ENCODE measurements around the gene SLC44A3. TPM values are rescaled to one million over a fixed set of nuclear protein-coding genes. Genes with fewer than 3 reads are reported as not detected.

SLC44A3 gene
- total RNA-seq, 2 donors from 2014 or later: 5.5 to 6.3 TPM

GRCh38 chr1:94926126-94926914 lies 106.2 kb downstream of the SLC44A3 start:
- TF ChIP-seq CTCF (conservative IDR thresholded peaks at IDR 0.05): peak; percentile 76
- Histone ChIP-seq H3K9me3 (ENCODE audit: control insufficient read depth, low read length) (no peaks in the 10 kb centered on the region), H3K27me3 (ENCODE audit: control insufficient read depth, insufficient read depth, low read length, poor library complexity, severe bottlenecking) (no peaks in the 10 kb centered on the region), H3K4me1 (ENCODE audit: control insufficient read depth, insufficient read depth, low read length) (peaks cover 16% of the 10 kb centered on the region), H3K36me3 (ENCODE audit: control insufficient read depth, insufficient read depth, low read length) (peaks cover 30% of the 10 kb centered on the region), H3K27ac (ENCODE audit: low read depth, low read length) (peak overlapping the region; percentile 100), H3K9ac (ENCODE audit: extremely low read depth, low read length, poor library complexity, severe bottlenecking) (peak overlapping the region; percentile 100), H3K4me3 (ENCODE audit: low read length) (peak overlapping the region; percentile 99)
- Mint-ChIP-seq H3K27ac (peak overlapping the region; percentile 100), H3K4me1 (peaks cover 54% of the 10 kb centered on the region), H3K36me3 (ENCODE audit: low read depth) (peaks cover 20% of the 10 kb centered on the region), H3K9me3 (no peaks in the 10 kb centered on the region), H3K27me3 (ENCODE audit: insufficient read depth) (no peaks in the 10 kb centered on the region), H3K4me3 (peak overlapping the region; percentile 99)
- WGBS, 2 experiments (ENCODE audit: insufficient coverage in 1 of 2, insufficient read length in 1 of 2): 0% methylated on average over 37 to 78 of the region's 78 CpGs
- peak; percentile 85 for DNase-seq

GRCh38 chr1:94926915-94927404 lies 106.8 kb downstream of the SLC44A3 start, which contains the start of gene CNN3:
Gene CNN3 (minus strand): TSS chr1:94927110. CDS start chr1:94926894, 216 bp downstream.
- 0 to 2% methylated on average over 10 to 57 of the region's 57 CpGs for WGBS, 2 experiments (ENCODE audit: insufficient coverage in 1 of 2, insufficient read length in 1 of 2)
- peaks cover 13% of the 10 kb centered on the region for H3K4me1 ChIP-seq (ENCODE audit: control insufficient read depth, insufficient read depth, low read length)
- H3K27ac ChIP-seq (ENCODE audit: low read depth, low read length): peak within 1 kb of the TSS; percentile 100
- peaks cover 17% of the 10 kb centered on the region for H3K36me3 Mint-ChIP-seq (ENCODE audit: low read depth)
- no peaks in the 10 kb centered on the region for H3K27me3 Mint-ChIP-seq (ENCODE audit: insufficient read depth)
- no peak for TF ChIP-seq CTCF (conservative IDR thresholded peaks at IDR 0.05)
- H3K4me1 Mint-ChIP-seq: peaks cover 47% of the 10 kb centered on the region
- H3K27ac Mint-ChIP-seq: peak within 1 kb of the TSS; percentile 100
- peak; percentile 97 for DNase-seq
- no peaks in the 10 kb centered on the region for H3K9me3 ChIP-seq (ENCODE audit: control insufficient read depth, low read length)
- peaks cover 27% of the 10 kb centered on the region for H3K36me3 ChIP-seq (ENCODE audit: control insufficient read depth, insufficient read depth, low read length)
- H3K4me3 ChIP-seq (ENCODE audit: low read length): peak within 1 kb of the TSS; percentile 99
- no peaks in the 10 kb centered on the region for H3K9me3 Mint-ChIP-seq
- H3K9ac ChIP-seq (ENCODE audit: extremely low read depth, low read length, poor library complexity, severe bottlenecking): peak within 1 kb of the TSS; percentile 100
- H3K27me3 ChIP-seq (ENCODE audit: control insufficient read depth, insufficient read depth, low read length, poor library complexity, severe bottlenecking): no peaks in the 10 kb centered on the region
- H3K4me3 Mint-ChIP-seq: peak within 1 kb of the TSS; percentile 99

- peaks cover 47% of the 10 kb centered on the region for H3K4me1 Mint-ChIP-seq
- no peak for TF ChIP-seq CTCF (conservative IDR thresholded peaks at IDR 0.05)
These were observed 107.4 kb downstream of the SLC44A3 start for GRCh38 chr1:94927405-94928175.

More at GRCh38 chr1:94927405-94928175, 107.4 kb downstream of the SLC44A3 start:
- H3K36me3 Mint-ChIP-seq (ENCODE audit: low read depth): peaks cover 13% of the 10 kb centered on the region
- H3K9me3 Mint-ChIP-seq: no peaks in the 10 kb centered on the region
- Histone ChIP-seq H3K27me3 (ENCODE audit: control insufficient read depth, insufficient read depth, low read length, poor library complexity, severe bottlenecking) (no peaks in the 10 kb centered on the region), H3K4me3 (ENCODE audit: low read length) (peak overlapping the region; percentile 85), H3K9ac (ENCODE audit: extremely low read depth, low read length, poor library complexity, severe bottlenecking) (peak overlapping the region; percentile 81), H3K9me3 (ENCODE audit: control insufficient read depth, low read length) (no peaks in the 10 kb centered on the region), H3K4me1 (ENCODE audit: control insufficient read depth, insufficient read depth, low read length) (peaks cover 13% of the 10 kb centered on the region), H3K27ac (ENCODE audit: low read depth, low read length) (peak overlapping the region; percentile 90), H3K36me3 (ENCODE audit: control insufficient read depth, insufficient read depth, low read length) (peaks cover 28% of the 10 kb centered on the region)
- H3K4me3 Mint-ChIP-seq: peak overlapping the region; percentile 99
- no peaks in the 10 kb centered on the region for H3K27me3 Mint-ChIP-seq (ENCODE audit: insufficient read depth)
- H3K27ac Mint-ChIP-seq: peak overlapping the region; percentile 99
- no peak for DNase-seq
- WGBS, 2 experiments (ENCODE audit: insufficient coverage in 1 of 2, insufficient read length in 1 of 2): 4 to 10% methylated on average over 24 to 40 of the region's 40 CpGs
